ENCODE measurements around the gene MAFF.
"Not testable (repeated sequence)": the region's sequence is repeated elsewhere in the genome, so short reads cannot be mapped to it uniquely, and the experiment has no call there.

Gene MAFF

GRCh38 chr22:38201711-38202436 lies at the start of gene MAFF:
MAFF (plus strand) TSS chr22:38201994; CDS start chr22:38213854, 11,860 bp downstream.
- H3K4me3 ChIP-seq (ENCODE audit: low read depth, low read length): peak within 1 kb of the TSS; percentile 80

GRCh38 chr22:38153821-38154562 lies 47.8 kb upstream of the MAFF start:
- no peak overlapping the region for H3K4me3 ChIP-seq (ENCODE audit: low read depth, low read length)

GRCh38 chr22:38154563-38154915 lies 47.3 kb upstream of the MAFF start:
- H3K4me3 ChIP-seq (ENCODE audit: low read depth, low read length): not testable (repeated sequence)

- H3K4me3 ChIP-seq (ENCODE audit: low read depth, low read length): no peak overlapping the region
These were observed 46.1 kb upstream of the MAFF start for GRCh38 chr22:38155703-38156102.

GRCh38 chr22:38162881-38163843 lies 38.6 kb upstream of the MAFF start:
- H3K4me3 ChIP-seq (ENCODE audit: low read depth, low read length): no peak overlapping the region

GRCh38 chr22:38163844-38164550 lies 37.8 kb upstream of the MAFF start:
- no peak overlapping the region for H3K4me3 ChIP-seq (ENCODE audit: low read depth, low read length)

- no peak overlapping the region for H3K4me3 ChIP-seq (ENCODE audit: low read depth, low read length)
These were observed 37.3 kb upstream of the MAFF start for GRCh38 chr22:38164551-38164918.

- H3K4me3 ChIP-seq (ENCODE audit: low read depth, low read length): no peak overlapping the region
These were observed 35.7 kb upstream of the MAFF start for GRCh38 chr22:38165922-38166593.

GRCh38 chr22:38167988-38168407 lies 33.8 kb upstream of the MAFF start:
- H3K4me3 ChIP-seq (ENCODE audit: low read depth, low read length): no peak overlapping the region

GRCh38 chr22:38169116-38169515 lies 32.7 kb upstream of the MAFF start:
- H3K4me3 ChIP-seq (ENCODE audit: low read depth, low read length): no peak overlapping the region

- no peak overlapping the region for H3K4me3 ChIP-seq (ENCODE audit: low read depth, low read length)
These were observed 31.3 kb upstream of the MAFF start for GRCh38 chr22:38170469-38170868.

GRCh38 chr22:38171927-38172831 lies 29.6 kb upstream of the MAFF start:
- no peak overlapping the region for H3K4me3 ChIP-seq (ENCODE audit: low read depth, low read length)

GRCh38 chr22:38172832-38173640 lies 28.8 kb upstream of the MAFF start:
- no peak overlapping the region for H3K4me3 ChIP-seq (ENCODE audit: low read depth, low read length)

- H3K4me3 ChIP-seq (ENCODE audit: low read depth, low read length): no peak overlapping the region
These were observed 28.2 kb upstream of the MAFF start for GRCh38 chr22:38173641-38173906.

- no peak overlapping the region for H3K4me3 ChIP-seq (ENCODE audit: low read depth, low read length)
These were observed 27.2 kb upstream of the MAFF start for GRCh38 chr22:38174626-38175025.

- no peak overlapping the region for H3K4me3 ChIP-seq (ENCODE audit: low read depth, low read length)
These were observed 26.3 kb upstream of the MAFF start for GRCh38 chr22:38175206-38176118.

GRCh38 chr22:38176170-38176741 lies 25.5 kb upstream of the MAFF start:
- H3K4me3 ChIP-seq (ENCODE audit: low read depth, low read length): no peak overlapping the region

Data from iPS-11a (cell line).